Measurements from ENCODE around the gene ELP4.
"Not testable (repeated sequence)": the region's sequence is repeated elsewhere in the genome, so short reads cannot be mapped to it uniquely, and the experiment has no call there.

The ELP4 gene

GRCh38 chr11:31535479-31535878 is 25.9 kb downstream of the ELP4 start:
- DNase-seq = no peak

- no peak for DNase-seq
These were observed 33.3 kb downstream of the ELP4 start for GRCh38 chr11:31542862-31543261.

DNA sequence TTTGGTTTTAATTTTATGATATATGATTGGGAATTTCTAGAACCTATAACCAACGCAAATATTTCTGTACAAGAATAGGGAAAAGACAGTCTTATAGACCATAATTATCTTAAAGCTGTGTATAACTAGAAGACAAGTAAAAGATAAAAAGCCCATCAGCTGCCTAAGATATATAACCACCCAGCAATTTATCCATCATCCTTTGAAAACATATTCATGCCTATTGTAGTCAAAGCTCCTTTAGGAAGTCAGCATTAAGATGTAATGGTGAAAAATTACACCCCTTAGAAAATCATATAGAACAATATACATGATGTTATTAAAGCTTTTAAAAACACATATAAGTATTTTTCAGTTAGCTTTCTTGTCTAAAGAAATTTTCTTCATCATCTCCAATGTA is 46.4 kb downstream of the ELP4 start:
- no peak for DNase-seq

DNA sequence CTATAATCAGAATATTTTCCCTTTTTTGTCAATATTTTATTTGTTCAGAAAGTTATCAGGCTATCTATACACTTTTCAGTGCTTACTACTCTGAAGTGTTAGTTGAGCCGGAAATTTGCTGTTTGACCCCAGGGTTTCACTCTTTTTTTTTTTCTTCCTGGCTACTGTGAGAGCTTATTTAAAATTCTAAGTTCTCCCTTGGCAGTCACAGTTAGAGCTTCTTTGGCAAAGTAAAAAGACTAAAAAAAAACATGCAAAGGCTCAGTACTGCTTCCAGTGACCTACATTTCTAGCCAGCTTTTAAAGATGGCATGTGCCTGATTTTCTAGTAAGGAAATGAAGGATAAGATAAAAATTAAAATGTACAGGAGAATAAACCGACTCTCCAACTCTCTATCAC is 48.4 kb downstream of the ELP4 start:
- peak in 1 of 56 donors; percentile 8 for DNase-seq

DNA sequence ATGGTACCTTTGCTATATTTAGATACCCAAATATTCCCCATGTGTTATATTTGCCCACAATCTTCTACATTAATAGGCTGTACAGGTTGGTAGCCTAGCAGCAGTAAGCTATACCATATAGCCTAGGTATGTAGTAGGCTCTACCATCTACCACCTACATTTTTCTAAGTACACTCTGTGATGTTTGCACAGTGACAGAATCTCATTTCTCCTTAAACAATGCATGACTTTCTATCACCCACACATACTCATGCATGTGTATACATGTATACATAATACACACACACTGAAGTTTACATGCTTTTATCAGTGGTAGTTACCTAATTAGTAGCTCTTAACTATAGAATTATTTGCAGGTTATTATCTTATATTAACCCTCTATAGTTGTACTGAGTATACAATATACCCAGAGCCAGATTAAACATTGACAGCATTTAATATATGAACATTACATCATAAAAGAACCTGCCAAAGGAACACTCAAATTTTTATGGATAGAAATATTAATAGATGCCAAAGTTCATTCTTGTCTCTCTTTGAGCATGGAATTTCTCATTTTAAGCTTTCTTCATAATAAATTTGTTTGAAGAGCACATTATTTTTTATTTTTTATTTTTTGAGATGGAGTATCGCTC is 51.4 kb downstream of the ELP4 start:
- no peak for DNase-seq

DNA sequence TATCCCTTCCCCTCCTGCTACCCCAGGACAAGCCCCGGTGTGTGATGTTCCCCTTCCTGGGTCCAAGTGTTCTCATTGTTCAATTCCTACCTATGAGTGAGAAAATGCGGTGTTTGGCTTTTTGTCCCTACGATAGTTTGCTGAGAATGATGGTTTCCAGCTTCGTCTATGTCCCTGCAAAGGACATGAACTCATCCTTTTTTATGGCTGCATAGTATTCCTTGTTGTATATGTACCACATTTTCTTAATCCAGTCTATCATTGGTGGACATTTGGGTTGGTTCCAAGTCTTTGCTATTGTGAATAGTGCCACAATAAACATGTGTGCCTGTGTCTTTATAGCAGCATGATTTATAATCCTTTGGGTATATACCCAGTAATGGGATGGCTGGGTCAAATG is 55.0 kb downstream of the ELP4 start:
- DNase-seq = not testable (repeated sequence)

GRCh38 chr11:31574133-31574532 is 64.6 kb downstream of the ELP4 start:
- not testable (repeated sequence) for DNase-seq

DNA sequence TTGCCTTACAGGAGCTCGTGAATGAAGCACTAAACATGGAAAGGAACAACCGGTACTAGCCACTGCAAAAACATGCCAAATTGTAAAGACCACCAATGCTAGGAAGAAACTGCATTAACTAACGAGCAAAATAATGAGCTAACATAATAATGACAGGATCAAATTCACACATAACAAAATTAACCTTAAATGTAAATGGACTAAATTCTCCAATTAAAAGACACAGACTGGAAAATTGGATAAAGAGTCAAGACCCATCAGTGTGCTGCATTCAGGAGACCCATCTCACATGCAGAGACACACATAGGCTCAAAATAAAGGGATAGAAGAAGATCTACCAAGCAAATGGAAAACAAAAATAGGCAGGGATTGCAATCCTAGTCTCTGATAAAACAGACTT is 66.2 kb downstream of the ELP4 start:
- DNase-seq = not testable (repeated sequence)

- DNase-seq = not testable (repeated sequence)
These were observed 69.8 kb downstream of the ELP4 start for GRCh38 chr11:31579412-31579811.

DNA sequence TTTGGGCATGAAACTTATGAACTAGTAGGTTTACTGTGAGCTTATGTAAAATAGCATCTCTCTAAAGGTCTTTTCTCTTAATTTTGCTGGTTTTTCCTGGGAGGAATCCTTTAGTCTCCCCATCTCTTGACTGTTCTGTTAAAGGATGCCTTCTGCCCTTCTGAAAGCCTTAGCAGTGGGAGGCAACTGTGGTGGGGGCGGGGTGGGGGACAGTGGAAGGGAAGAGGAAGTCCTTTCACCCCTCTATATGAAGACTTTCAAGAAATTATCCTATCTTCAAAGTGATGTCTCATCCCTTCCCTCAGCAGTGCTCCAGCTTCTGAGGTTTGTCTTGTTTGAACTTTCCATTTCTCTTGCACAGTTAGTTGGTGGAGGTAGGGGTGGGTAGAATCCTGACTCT is 73.1 kb downstream of the ELP4 start:
- DNase-seq = no peak

DNA sequence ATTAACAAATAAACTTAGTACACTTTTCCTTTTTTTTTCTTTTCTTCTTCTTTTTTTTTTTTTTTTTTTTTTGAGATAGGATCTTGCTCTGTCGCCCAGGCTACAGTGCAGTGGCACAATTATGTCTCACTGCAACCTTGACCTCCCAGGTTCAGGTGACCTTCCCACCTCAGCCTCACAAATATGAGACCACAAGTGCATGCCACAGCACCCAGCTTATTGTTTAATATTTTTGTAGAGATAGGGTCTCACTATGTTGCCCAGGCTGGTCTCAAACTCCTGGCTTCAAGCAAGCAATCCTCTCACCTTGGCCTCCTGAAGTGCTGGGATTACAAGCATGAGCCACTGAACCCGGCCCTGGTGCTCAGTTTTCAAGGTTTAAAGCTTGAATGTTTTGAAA is 88.9 kb downstream of the ELP4 start:
- DNase-seq = no peak

- no peak for DNase-seq
These were observed 92.2 kb downstream of the ELP4 start for GRCh38 chr11:31601635-31602282.

DNA sequence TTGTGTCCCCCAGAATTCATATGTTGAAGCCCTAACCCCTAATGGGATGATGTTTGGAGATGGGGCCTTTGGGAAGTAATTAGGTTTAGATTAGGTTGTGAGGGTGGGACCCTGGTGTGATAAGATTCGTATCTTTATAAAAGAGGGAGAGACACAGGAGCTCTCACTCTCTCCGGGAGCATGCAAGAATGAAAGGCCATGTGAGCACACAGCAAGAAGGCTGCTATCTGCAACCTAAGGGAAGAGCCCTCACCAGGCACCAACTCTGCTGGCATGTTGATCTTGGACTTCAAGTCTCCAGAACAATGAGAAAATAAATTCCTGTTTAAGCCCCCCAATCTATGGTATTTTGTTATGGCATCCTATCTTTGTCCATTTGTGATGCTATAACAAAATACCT is 97.3 kb downstream of the ELP4 start:
- DNase-seq = no peak

DNA sequence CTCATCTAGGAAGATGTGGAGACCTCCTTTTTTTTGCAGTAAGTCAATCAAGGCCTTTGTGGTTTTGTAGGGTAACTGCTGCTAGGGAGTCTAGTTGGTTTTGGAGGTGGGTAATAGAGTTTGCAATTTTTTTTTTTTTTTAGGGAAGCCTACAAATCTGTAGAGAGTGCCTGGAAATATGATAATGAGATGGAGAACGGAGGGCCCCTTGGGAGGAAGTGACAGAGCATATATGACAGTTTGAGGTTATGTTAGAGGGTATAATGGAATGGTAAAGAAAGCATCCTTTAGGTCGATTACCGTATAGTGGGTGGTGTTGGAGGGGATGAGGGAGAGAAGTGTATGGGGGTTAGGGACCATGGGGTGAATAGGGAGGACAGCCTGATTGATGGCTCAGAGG is 98.3 kb downstream of the ELP4 start:
- DNase-seq = no peak

DNA sequence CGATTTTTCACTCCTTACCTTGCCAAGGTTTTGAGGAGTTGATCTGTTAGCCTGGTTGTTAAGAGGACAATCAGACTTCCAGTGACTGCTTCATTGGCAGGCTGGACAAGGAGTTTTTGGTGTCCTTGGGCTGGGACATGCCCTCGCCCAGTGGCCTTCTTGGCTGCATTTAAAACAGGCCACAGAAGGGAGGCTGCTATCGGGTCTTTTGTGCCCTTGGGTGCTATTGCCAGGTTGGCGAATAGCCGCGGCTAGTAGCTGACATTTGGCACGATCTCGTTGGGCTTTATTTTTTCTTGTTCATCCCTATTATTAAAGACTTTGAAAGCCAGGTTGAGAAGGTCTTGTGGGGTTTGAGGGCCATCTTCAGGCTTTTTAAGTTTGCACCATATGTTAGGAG is 99.4 kb downstream of the ELP4 start:
- DNase-seq = no peak

- no peak for DNase-seq
These were observed 101.0 kb downstream of the ELP4 start for GRCh38 chr11:31610544-31610943.

DNA sequence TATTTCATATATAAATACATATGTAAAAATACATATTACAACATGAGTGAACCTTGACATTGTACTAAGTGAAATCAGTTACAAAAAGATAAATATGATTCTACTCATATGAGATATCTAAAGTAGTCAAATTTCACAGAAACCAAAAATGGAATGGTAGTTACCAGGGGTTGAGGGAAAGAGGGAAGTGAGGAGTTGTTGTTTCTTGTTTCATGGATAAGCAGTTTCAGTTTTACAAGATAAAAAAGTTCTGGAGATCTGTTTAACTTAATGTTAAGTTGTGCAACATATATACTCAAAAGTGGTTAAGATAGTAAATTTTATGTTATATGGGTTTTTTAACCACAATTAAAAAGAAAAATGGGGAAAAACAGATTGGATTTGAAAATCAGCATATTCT is 107.7 kb downstream of the ELP4 start:
- DNase-seq = no peak

DNA sequence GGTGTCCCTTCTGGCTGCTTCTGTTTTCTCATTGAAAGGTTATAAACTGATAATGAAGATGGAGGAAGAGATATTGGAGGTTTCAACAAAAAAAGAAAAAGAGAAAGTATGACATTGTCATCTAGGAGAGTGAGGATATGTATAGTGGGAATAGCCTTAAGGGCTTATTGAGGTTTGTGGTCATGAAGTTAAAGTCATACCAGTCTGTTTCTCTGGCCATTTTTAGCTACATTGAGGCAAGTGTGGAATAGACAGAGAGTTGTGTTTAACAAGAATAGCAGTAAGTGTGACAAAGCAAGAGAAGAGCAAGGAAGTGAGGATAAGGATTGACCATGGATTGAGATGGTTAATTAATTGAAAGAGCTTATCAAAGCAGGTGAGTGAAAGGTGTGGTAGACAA is 110.4 kb downstream of the ELP4 start:
- no peak for DNase-seq

- DNase-seq = no peak
These were observed 110.9 kb downstream of the ELP4 start for GRCh38 chr11:31620434-31620833.

GRCh38 chr11:31625868-31626267 is 116.3 kb downstream of the ELP4 start:
- DNase-seq = no peak

- no peak for DNase-seq
These were observed 118.5 kb downstream of the ELP4 start for GRCh38 chr11:31628111-31628510.

GRCh38 chr11:31636983-31637382 is 127.4 kb downstream of the ELP4 start:
- no peak for DNase-seq

GRCh38 chr11:31640611-31641010 is 131.0 kb downstream of the ELP4 start:
- DNase-seq = no peak
